IgD-negative memory B cell (primary cell): ENCODE results near the gene INPP5F. TPM values are rescaled to one million over a fixed set of nuclear protein-coding genes. Genes with fewer than 3 reads are reported as not detected.
"Not testable (repeated sequence)": the region's sequence is repeated elsewhere in the genome, so short reads cannot be mapped to it uniquely, and the experiment has no call there.

Source experiments
- H3K27ac Mint-ChIP-seq, 3 donors: one replicate each; pipeline ENCODE4 v1.8.0; 2020 to 2022; ENCODE audit warnings: mild to moderate bottlenecking in 3 of 3, mixed read lengths in 3 of 3, moderate library complexity in 1 of 3
- H3K27me3 Mint-ChIP-seq: one replicate; pipeline ENCODE4 v1.8.0; 2021; ENCODE audit warnings: mixed read lengths
- H3K36me3 Mint-ChIP-seq: one replicate; pipeline ENCODE4 v1.8.0; 2020; ENCODE audit warnings: mild to moderate bottlenecking, mixed read lengths
- H3K4me1 Mint-ChIP-seq, 3 donors: one replicate each; pipeline ENCODE4 v1.8.0; 2020 to 2022; ENCODE audit warnings: mixed read lengths in 3 of 3, mild to moderate bottlenecking in 1 of 3
- H3K4me3 Mint-ChIP-seq, 4 donors: one replicate each; pipeline ENCODE4 v1.8.0; 2020 to 2022; ENCODE audit warnings: mild to moderate bottlenecking in 4 of 4, mixed read lengths in 4 of 4, moderate library complexity in 3 of 4
- H3K9me3 Mint-ChIP-seq, 3 donors: one replicate each; pipeline ENCODE4 v1.8.0; 2020 to 2021; ENCODE audit warnings: mixed read lengths in 3 of 3, mild to moderate bottlenecking in 1 of 3
- polyA plus RNA-seq: library from polyadenylated mRNA; unstranded; fragments of 300-500 nt; fragmentation: Illumina TruSeq; gene quantifications from one replicate; pipeline ENCODE4 v1.2.3, GENCODE V29; 2021

INPP5F gene
- polyA plus RNA-seq, 1 donor from 2014 or later: 12.0 TPM

DNA sequence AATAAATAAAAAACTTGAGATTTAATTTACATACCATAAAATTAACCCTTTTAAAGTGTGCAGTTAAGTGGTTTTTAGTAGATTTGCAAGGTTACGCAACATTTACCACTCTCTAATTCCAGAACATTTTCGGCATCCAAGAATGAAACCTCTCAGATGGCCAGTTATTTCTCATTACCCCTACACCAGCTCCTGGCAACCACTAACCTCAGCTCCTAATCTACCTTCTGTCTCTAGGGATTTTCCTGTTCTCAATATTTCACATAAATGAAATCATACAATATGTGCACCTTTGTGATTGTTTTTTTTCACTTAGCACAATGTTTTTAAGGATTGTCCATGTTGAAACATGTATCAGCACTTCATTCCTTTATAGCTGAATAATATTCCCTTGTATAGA is 45.1 kb downstream of the INPP5F start:
- H3K27ac Mint-ChIP-seq: no peak overlapping the region
- H3K4me1 Mint-ChIP-seq: peaks cover 14 to 29% (median 15%) of the 10 kb centered on the region in 3 donors
- no peak overlapping the region for H3K4me3 Mint-ChIP-seq
- H3K9me3 Mint-ChIP-seq: no peaks in the 10 kb centered on the region
- peaks cover 6% of the 10 kb centered on the region for H3K36me3 Mint-ChIP-seq
- H3K27me3 Mint-ChIP-seq: no peaks in the 10 kb centered on the region

DNA sequence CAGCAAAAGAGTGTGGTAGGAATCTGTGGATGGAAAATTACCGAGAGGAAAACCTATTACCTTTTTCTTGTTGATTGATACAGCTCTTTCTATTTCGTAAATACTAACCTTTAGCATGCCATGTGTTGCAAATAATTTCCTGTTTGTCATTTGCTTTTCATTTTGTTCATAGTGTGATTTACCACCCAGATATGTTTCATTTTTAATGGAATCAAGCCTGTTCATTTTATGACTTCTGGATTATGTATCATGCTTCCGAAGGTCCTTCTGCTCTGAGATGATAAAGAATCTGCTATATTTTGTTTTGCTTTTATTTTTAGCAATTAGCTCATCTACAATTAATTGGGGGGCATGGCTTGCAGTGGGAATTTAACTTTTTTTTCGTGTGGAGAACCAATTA is 46.5 kb downstream of the INPP5F start:
- H3K9me3 Mint-ChIP-seq: no peaks in the 10 kb centered on the region
- no peaks in the 10 kb centered on the region for H3K27me3 Mint-ChIP-seq
- H3K4me3 Mint-ChIP-seq: no peak overlapping the region
- no peak overlapping the region for H3K27ac Mint-ChIP-seq
- H3K4me1 Mint-ChIP-seq: peaks cover 10 to 25% (median 13%) of the 10 kb centered on the region in 3 donors
- H3K36me3 Mint-ChIP-seq: peaks cover 6% of the 10 kb centered on the region

DNA sequence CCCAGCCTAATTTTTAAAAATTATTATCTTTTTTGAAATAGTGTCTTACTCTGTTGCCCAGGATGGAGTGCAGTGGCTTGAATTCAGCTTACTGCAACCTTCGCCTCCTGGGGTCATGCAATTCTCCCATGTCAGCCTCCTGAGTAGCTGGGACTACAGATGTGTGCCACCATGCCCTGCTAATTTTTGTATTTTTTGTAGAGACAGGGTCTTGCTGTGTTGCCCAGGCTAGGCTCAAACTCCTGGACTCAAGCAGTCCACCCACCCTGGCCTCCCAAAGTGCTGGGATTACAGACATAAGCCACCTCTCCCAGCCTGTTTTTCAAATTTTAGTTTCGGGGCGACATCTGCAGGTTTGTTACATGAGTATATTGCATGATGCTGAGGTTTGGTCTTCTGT is 47.2 kb downstream of the INPP5F start:
- H3K27ac Mint-ChIP-seq, H3K36me3 Mint-ChIP-seq, H3K4me3 Mint-ChIP-seq, H3K9me3 Mint-ChIP-seq, H3K27me3 Mint-ChIP-seq: not testable (repeated sequence)
- peaks cover 8 to 20% (median 11%) of the 10 kb centered on the region in 3 donors for H3K4me1 Mint-ChIP-seq

DNA sequence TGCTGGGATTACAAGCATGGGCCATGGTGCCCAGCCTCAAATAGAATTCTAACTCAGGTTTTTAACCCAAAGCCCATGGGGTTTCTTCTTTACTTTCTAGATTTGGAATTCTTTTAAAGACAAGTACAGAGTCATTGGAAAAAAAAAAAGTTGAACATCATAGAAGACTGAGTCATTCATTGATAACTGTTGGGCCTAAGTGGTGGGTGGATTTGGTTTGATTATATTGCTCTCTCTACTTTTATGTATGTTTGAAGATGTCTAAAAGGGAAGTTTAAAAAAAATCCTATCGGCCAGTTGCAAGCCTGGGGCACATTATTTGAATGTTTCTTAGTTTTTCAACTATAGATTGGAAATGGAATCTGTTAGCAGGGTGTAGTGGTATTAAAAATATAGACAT is 49.7 kb downstream of the INPP5F start:
- H3K27ac Mint-ChIP-seq: no peak overlapping the region

DNA sequence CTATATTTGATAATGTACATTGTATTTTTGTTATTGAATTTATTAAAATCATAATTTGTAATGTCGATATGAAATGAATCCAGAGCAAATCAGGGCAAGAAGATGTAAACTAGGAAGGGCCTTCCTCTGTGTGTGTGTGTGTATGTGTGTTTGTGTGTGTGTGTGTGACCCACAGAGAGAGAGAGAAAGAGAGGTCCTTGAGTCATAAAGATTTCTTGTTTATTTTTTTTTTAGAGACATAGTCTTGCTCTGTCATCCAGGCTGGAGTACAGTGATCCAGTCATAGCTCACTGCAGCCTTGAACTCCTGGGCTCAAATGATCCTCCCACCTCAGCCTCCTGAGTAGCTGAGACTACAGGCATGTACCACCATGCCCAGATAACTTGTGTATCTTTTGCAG is 50.7 kb downstream of the INPP5F start:
- Mint-ChIP-seq H3K36me3 (peaks cover 14% of the 10 kb centered on the region), H3K27ac (no peak overlapping the region), H3K4me1 (peaks cover 6 to 12% (median 11%) of the 10 kb centered on the region in 3 donors), H3K27me3 (no peaks in the 10 kb centered on the region), H3K4me3 (no peak overlapping the region), H3K9me3 (no peaks in the 10 kb centered on the region)

More for the DNA sequence above, 49.7 kb downstream of the INPP5F start:
- no peaks in the 10 kb centered on the region for H3K27me3 Mint-ChIP-seq
- peaks cover 2 to 11% (median 8%) of the 10 kb centered on the region in 3 donors for H3K4me1 Mint-ChIP-seq
- H3K9me3 Mint-ChIP-seq: no peaks in the 10 kb centered on the region
- H3K4me3 Mint-ChIP-seq: no peak overlapping the region
- peaks cover 7% of the 10 kb centered on the region for H3K36me3 Mint-ChIP-seq

DNA sequence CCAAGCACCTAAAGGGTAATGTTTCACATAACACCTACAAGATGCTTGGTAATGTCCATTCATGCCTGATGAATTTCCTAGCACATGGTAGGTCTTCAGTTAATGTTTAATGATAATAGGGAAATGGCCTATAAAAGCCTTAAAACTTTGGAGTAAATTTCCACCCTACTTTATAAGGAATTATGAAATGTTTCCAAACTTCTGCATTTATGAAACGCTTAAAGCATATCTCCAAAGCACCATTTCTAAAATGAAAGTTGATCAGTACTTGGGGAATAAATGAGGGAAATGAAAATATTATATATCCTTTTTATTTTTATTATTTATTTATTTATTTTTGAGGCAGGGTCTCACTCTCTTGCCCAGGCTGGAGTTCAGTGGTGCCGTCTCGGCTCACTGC is 51.8 kb downstream of the INPP5F start:
- Mint-ChIP-seq H3K36me3 (peaks cover 14% of the 10 kb centered on the region), H3K9me3 (no peaks in the 10 kb centered on the region), H3K27ac (no peak overlapping the region), H3K27me3 (no peaks in the 10 kb centered on the region), H3K4me1 (peaks cover 5 to 9% (median 9%) of the 10 kb centered on the region in 3 donors), H3K4me3 (no peak overlapping the region)

DNA sequence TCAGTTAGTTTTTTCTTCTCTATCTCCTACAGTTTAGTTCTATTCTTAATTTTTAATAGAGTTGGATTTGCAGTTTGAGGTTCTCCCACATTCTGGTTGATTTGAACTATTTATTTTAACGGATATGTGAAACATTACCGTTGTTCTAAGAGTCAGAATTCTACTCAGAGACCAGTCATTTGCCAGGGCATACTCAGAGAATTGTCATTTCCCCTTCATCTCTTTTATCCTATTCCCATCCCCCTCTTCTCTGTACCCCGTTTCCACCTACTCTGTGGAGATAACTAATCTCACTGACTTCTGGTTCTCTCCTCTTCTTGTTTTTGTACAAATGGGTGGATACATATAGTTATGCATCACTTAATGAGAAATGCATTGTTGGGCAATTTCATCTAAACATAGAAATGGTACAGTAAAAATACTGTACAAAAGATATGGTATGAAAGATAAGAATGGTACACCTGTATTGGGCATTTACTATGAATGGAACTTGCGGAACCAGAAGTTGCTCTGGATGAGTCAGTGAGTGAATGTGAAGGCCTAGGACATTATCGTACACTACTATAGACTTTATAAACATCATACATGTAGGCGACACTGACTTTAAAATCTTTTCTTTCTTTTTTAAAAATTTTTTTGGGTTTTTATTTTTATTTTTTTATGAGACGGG is 53.1 kb downstream of the INPP5F start:
- no peak overlapping the region for H3K4me3 Mint-ChIP-seq
- H3K27ac Mint-ChIP-seq: no peak overlapping the region
- peaks cover 13 to 21% (median 15%) of the 10 kb centered on the region in 3 donors for H3K4me1 Mint-ChIP-seq
- H3K36me3 Mint-ChIP-seq: peaks cover 10% of the 10 kb centered on the region
- no peaks in the 10 kb centered on the region for H3K27me3 Mint-ChIP-seq
- no peaks in the 10 kb centered on the region for H3K9me3 Mint-ChIP-seq

DNA sequence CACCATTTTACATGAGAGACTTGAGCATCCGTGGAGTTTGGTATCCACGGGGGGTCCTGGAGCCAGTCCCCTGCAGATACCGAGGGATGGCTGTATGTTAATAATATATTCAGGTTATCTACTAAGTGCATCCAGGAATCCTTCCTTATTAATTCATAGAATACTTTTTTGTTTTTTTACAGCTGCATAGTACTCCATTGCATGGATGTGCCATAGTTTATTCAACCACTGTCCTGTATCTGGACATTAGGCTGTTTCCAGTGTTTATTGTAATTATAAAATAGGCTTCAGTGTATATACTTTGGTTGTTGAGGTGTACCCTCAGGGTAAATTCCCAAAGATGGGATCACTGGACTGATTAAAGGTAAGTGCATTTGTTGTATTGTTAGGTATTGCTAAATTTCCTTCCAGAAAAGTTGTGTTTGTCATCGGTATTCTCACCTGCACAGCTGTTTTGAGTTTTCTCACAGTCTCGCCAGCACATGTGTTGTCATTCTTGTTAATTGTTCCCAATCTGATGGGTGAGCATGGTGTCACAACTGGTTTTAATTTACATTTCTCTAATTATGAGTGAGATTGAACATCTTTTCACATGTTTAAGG is 55.1 kb downstream of the INPP5F start:
- Mint-ChIP-seq H3K4me3 (no peak overlapping the region), H3K27ac (no peak overlapping the region)

DNA sequence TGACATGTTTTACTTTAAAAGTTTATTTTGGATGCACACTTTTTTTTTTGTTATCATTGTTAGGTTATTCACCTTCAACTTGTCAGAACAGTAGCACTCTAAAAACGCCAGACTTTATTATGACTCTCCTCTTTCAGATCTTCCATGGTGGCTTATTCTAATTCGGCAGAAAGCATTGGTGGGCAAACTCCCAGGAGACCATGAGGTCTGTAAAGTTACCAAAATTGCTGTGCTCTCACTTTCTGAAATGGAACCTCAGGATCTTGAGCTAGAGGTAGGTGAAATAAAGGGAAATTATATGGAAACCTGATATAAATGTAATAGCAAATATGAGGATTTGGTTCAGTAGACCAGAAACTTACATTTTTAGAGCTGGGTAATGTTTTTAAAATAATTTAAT is 55.6 kb downstream of the INPP5F start:
- H3K4me1 Mint-ChIP-seq: peaks cover 21 to 27% (median 26%) of the 10 kb centered on the region in 3 donors
- no peak overlapping the region for H3K27ac Mint-ChIP-seq

More for the DNA sequence above, 55.1 kb downstream of the INPP5F start:
- no peaks in the 10 kb centered on the region for H3K9me3 Mint-ChIP-seq
- H3K27me3 Mint-ChIP-seq: no peaks in the 10 kb centered on the region
- H3K4me1 Mint-ChIP-seq: peaks cover 21 to 27% (median 26%) of the 10 kb centered on the region in 3 donors
- peaks cover 11% of the 10 kb centered on the region for H3K36me3 Mint-ChIP-seq

DNA sequence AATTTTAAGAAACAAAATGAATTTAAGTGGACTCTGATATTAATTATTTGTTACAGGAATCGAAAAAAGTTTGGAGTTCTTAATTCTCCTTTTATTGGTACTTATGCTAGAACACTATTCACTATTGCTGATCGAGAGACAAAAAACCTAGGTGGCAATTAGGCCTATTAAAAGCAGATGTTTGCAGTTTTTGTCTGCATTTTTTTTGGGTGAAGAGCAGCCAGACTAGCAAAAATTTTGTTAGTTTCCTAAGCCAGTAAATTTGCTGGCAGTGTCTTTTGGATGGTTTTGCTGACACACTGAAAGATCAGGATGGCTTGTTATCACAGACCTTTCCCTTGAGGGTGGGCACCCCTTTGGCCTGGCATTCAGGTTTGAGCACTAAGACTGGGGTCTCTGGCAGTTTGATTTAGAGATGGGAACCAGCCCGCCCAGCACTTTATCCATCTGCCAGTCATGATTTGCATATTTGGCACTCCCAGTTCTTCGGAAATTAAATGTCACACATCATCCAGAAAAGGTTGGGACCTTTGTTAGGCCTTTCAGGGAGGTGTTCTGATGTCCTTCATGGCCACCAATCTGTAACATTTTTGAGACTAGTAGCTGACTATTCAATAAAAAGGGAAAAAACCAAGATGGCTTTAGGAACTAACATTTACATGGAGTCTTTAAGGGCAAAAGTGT is 57.3 kb downstream of the INPP5F start:
- no peaks in the 10 kb centered on the region for H3K27me3 Mint-ChIP-seq
- H3K27ac Mint-ChIP-seq: peak overlapping the region in 2 of 3 donors; percentile 56
- H3K9me3 Mint-ChIP-seq: no peaks in the 10 kb centered on the region
- peaks cover 26 to 30% (median 29%) of the 10 kb centered on the region in 3 donors for H3K4me1 Mint-ChIP-seq
- H3K36me3 Mint-ChIP-seq: peaks cover 11% of the 10 kb centered on the region
- peak overlapping the region; percentile 16 to 91 (median 86) for H3K4me3 Mint-ChIP-seq

More for the DNA sequence above, 55.6 kb downstream of the INPP5F start:
- Mint-ChIP-seq H3K36me3 (peaks cover 11% of the 10 kb centered on the region), H3K9me3 (no peaks in the 10 kb centered on the region), H3K27me3 (no peaks in the 10 kb centered on the region), H3K4me3 (no peak overlapping the region)

DNA sequence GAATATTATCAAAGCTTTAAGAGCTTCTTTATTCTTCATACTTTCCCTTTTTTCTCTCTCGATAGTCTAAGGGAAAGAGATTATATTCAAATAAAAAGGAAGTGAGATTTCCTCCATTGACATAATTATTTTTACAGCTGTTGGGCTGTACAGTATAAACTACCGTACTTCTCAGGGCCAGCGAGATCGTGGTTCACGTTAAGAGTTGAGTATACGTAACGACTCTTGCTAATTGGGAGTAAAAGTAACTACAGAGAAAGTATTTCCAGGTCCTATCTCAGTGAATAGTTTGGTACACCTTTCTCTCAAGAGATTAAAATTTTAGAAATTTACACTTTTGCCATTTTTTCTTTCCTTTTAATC is 57.8 kb downstream of the INPP5F start:
- Mint-ChIP-seq H3K4me1 (peaks cover 26 to 31% (median 30%) of the 10 kb centered on the region in 3 donors), H3K27ac (peak overlapping the region in 1 of 3 donors; percentile 56), H3K9me3 (no peaks in the 10 kb centered on the region)

DNA sequence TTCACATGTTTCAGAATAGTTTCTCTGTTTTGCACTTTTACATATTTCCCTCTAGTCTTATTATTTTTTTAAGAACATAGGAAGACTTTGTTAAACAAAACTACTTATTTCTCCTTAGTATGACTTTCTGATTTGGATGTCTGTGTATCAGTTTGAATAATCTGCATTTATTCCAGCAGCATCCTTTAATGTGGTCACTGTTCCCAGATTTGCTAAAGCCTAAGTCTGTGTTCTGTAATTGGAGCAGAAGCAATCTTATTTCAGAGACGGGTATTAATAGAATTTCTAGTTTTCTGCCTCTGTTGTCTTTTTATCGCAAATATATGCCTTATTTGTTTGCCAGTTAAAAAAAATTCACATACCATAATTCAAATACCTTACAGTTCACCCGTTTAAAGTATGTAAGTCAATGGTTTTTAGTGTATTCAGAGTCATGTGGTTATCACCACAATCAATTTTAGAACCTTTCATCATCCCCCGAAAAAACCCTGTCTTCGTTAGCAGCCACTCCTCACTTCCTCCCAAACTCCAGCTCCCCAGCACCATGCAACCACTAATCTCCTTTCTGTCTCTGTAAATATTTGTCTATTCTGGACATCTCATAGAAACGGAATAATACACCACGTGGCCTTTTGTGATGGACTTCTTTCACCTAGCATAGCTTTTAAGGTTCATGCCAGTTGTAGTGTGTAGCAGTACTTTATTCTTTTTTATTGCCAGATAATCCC is 58.7 kb downstream of the INPP5F start:
- Mint-ChIP-seq H3K27ac (no peak overlapping the region), H3K4me1 (peaks cover 23 to 31% (median 30%) of the 10 kb centered on the region in 3 donors)

More for the DNA sequence above, 57.8 kb downstream of the INPP5F start:
- H3K36me3 Mint-ChIP-seq: peaks cover 11% of the 10 kb centered on the region
- H3K27me3 Mint-ChIP-seq: no peaks in the 10 kb centered on the region
- H3K4me3 Mint-ChIP-seq: peak overlapping the region; percentile 27 to 91 (median 86)

DNA sequence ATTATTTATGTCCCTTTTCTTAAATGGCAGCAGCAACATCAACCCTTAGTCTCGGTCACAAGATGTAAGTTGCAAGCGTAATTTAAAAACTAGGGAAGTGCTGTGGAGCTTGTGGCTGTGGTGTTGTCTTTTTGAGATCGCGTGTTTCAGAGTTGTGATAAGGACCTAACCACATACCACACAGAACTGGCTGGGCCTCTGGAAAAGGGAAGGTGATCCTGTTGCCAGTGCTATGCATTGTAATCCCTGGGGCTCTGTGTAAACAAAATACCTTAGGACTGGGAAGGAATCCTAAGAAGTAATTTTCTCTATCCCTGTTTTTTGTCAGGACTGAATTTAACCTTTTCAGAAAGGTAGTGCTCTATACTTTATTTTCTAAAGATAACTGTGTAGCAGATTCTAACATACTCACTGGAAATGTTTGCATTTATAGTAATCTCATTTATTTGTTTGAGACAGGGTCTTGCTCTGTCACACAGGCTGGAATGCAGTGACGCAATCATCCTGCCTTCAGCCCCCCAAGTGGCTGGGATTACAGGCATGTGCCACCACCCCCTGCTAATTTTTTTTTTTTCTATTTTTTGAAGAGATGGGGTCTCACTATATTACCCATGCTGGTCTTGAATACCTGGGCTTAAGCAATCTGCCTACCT is 60.4 kb downstream of the INPP5F start:
- peaks cover 22 to 31% (median 29%) of the 10 kb centered on the region in 3 donors for H3K4me1 Mint-ChIP-seq
- H3K36me3 Mint-ChIP-seq: peaks cover 6% of the 10 kb centered on the region
- H3K27ac Mint-ChIP-seq: no peak overlapping the region
- H3K27me3 Mint-ChIP-seq: no peaks in the 10 kb centered on the region
- H3K4me3 Mint-ChIP-seq: no peak overlapping the region
- no peaks in the 10 kb centered on the region for H3K9me3 Mint-ChIP-seq

More for the DNA sequence above, 58.7 kb downstream of the INPP5F start:
- H3K4me3 Mint-ChIP-seq: peak overlapping the region; percentile 11 to 91 (median 34)
- no peaks in the 10 kb centered on the region for H3K9me3 Mint-ChIP-seq
- H3K27me3 Mint-ChIP-seq: no peaks in the 10 kb centered on the region
- H3K36me3 Mint-ChIP-seq: peaks cover 11% of the 10 kb centered on the region

DNA sequence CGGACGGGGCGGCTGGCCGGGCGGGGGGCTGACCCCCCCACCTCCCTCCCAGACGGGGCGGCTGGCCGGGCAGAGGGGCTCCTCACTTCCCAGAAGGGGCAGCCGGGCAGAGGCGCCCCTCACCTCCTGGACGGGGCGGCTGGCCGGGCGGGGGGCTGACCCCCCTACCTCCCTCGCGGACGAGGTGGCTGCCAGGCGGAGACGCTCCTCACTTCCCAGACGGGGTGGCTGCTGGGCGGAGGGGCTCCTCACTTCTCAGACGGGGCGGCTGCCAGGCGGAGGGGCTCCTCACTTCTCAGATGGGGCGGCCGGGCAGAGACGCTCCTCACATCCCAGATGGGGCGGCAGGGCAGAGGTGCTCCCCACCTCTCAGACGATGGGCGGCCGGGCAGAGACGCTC is 69.3 kb downstream of the INPP5F start:
- not testable (repeated sequence) for H3K9me3 Mint-ChIP-seq, H3K36me3 Mint-ChIP-seq, H3K27ac Mint-ChIP-seq

More for the DNA sequence above, 69.3 kb downstream of the INPP5F start:
- not testable (repeated sequence) for H3K27me3 Mint-ChIP-seq, H3K4me1 Mint-ChIP-seq, H3K4me3 Mint-ChIP-seq
